T-cell (primary cell): ENCODE results near the gene SHB. TPM values are rescaled to one million over a fixed set of nuclear protein-coding genes. Genes with fewer than 3 reads are reported as not detected.

Source experiments
- ATAC-seq, 4 experiments: fragments of 200-7000 bp in 3 of 4; fragments of 150-1000 bp in 1 of 4; cut with Tn5 transposase; replicated peaks in 1 of 4; 1 replicate in 3 of 4; 2 replicates in 1 of 4; pipeline ENCODE4 v1.10.0; 2021; ENCODE audit warnings: moderate library complexity in 3 of 4, mild to moderate bottlenecking in 2 of 4, moderate number of reproducible peaks in 1 of 4
- CTCF ChIA-PET, 2 donors: fragments of 300-600 bp; sonication (Branson Sonifier 250); formaldehyde crosslinking; loops; one replicate each; lab custom pipeline; 2022; ENCODE audit warnings: antibody characterized with exemption in 2 of 2; lab: Charles Lee
- POLR2A ChIA-PET, 2 donors: fragments of 300-600 bp; sonication (Branson Sonifier 250); formaldehyde crosslinking; loops; one replicate each; lab custom pipeline; 2022; ENCODE audit warnings: antibody characterized with exemption in 2 of 2; lab: Charles Lee
- DNase-seq, 35 experiments: peaks; one replicate each; pipeline versions ENCODE4 v3.0.0 to v3.0.0-alpha.2; 2013 to 2023
- H3K27ac ChIP-seq: one replicate; pipeline ENCODE4 v1.5.1; 2013; ENCODE audit warnings: low read length
- H3K27me3 ChIP-seq, 2 experiments: replicated peaks in 1 of 2; 1 replicate in 1 of 2; 2 replicates in 1 of 2; pipeline versions ENCODE4 v1.6.1 to v1.7.0; 2013; ENCODE audit warnings: low read length in 1 of 2, mixed read lengths in 1 of 2; ENCODE audit not compliant: control insufficient read depth in 2 of 2, insufficient read depth in 2 of 2; ENCODE audit errors: extremely low read depth in 1 of 2
- H3K36me3 ChIP-seq, 2 donors: 1 replicate in 1 of 2; 2 replicates in 1 of 2; pipeline versions ENCODE4 v1.6.1 to v1.7.0; 2013; ENCODE audit warnings: low read length in 1 of 2; ENCODE audit not compliant: control insufficient read depth in 2 of 2, insufficient read depth in 1 of 2; ENCODE audit errors: extremely low read depth in 1 of 2
- H3K4me1 ChIP-seq, 2 experiments: 1 replicate in 1 of 2; 2 replicates in 1 of 2; pipeline versions ENCODE4 v1.6.1 to v1.7.0; 2013; ENCODE audit warnings: low read length in 2 of 2, mixed read lengths in 1 of 2; ENCODE audit not compliant: insufficient read depth in 2 of 2, control insufficient read depth in 1 of 2; ENCODE audit errors: extremely low read depth in 1 of 2
- H3K4me3 ChIP-seq, 2 donors: 1 replicate in 1 of 2; 2 replicates in 1 of 2; pipeline versions ENCODE4 v1.5.1 to v1.7.0; 2013; ENCODE audit warnings: mild to moderate bottlenecking in 2 of 2, low read length in 1 of 2, moderate library complexity in 1 of 2; ENCODE audit not compliant: control insufficient read depth in 1 of 2; ENCODE audit errors: extremely low read depth in 1 of 2
- H3K9me3 ChIP-seq: 2 replicates; pipeline ENCODE4 v1.7.0; 2013
- H3K27ac Mint-ChIP-seq, 2 donors: one replicate each; pipeline ENCODE4 v1.8.0; 2020 to 2021; ENCODE audit warnings: mild to moderate bottlenecking in 2 of 2, mixed read lengths in 2 of 2
- H3K27me3 Mint-ChIP-seq, 2 donors: one replicate each; pipeline ENCODE4 v1.8.0; 2021 to 2022; ENCODE audit warnings: mixed read lengths in 2 of 2
- H3K36me3 Mint-ChIP-seq: one replicate; pipeline ENCODE4 v1.8.0; 2021; ENCODE audit warnings: mixed read lengths
- H3K4me1 Mint-ChIP-seq, 3 donors: one replicate each; pipeline ENCODE4 v1.8.0; 2020 to 2022; ENCODE audit warnings: mixed read lengths in 3 of 3, mild to moderate bottlenecking in 1 of 3
- H3K4me3 Mint-ChIP-seq, 3 donors: one replicate each; pipeline ENCODE4 v1.8.0; 2020 to 2022; ENCODE audit warnings: mild to moderate bottlenecking in 3 of 3, mixed read lengths in 3 of 3, moderate library complexity in 3 of 3
- H3K9me3 Mint-ChIP-seq, 3 donors: one replicate each; pipeline ENCODE4 v1.8.0; 2020 to 2022; ENCODE audit warnings: mixed read lengths in 3 of 3
- WGBS: methylation state at CpG from one replicate; pipeline ENCODE4 v1.1.5; 2013; ENCODE audit warnings: missing lambda C conversion rate; ENCODE audit not compliant: insufficient coverage; 5-methylcytosine and 5-hydroxymethylcytosine counted together
- total RNA-seq, 35 experiments: library from RNA in 6 of 35; stranded (reverse) in 6 of 35; fragments of 120-200 nt in 1 of 35; gene quantifications; one replicate each; pipeline versions ENCODE4 v1.2.1 to v1.2.4 and lab custom pipeline; 2013 to 2026

Gene SHB
- total RNA-seq, 5 donors from 2014 or later (not counting 1 experiment from before 2014, with no cell fraction given), result 1.2 to 1.5 (median 1.3) TPM

- peaks cover 0 to 5% of the 10 kb centered on the region in 2 experiments for H3K27me3 ChIP-seq
- no peak overlapping the region for H3K4me3 Mint-ChIP-seq
- 85% methylated on average over 5 of the region's 5 CpGs for WGBS
- CTCF ChIA-PET, result no interaction called here
- POLR2A ChIA-PET, result interaction anchor here in 1 of 2 donors (0.5 kb wide), 1 partner anchor 91 kb away, joined by 4 read pairs; no protein-coding TSS in a partner anchor
- H3K27me3 Mint-ChIP-seq, result peaks cover 0 to 2% of the 10 kb centered on the region in 2 donors
- no peak overlapping the region for H3K27ac Mint-ChIP-seq
- no peaks in the 10 kb centered on the region for H3K4me1 Mint-ChIP-seq
- DNase-seq (peak in 3 of 35 experiments; percentile 8 to 16 (median 13)), ATAC-seq (peak in 3 of 4 experiments; percentile 34 to 63 (median 59))
- peaks cover 0 to 2% of the 10 kb centered on the region in 2 experiments for H3K4me1 ChIP-seq
- H3K9me3 Mint-ChIP-seq, result no peaks in the 10 kb centered on the region
- H3K27ac ChIP-seq, result no peak overlapping the region
- no peaks in the 10 kb centered on the region for H3K36me3 Mint-ChIP-seq
- H3K9me3 ChIP-seq, result no peaks in the 10 kb centered on the region
- H3K36me3 ChIP-seq, result no peaks in the 10 kb centered on the region
- H3K4me3 ChIP-seq, result no peak overlapping the region
Observed at GRCh38 chr9:37920471-37921167, 148.4 kb downstream of the SHB start.

GRCh38 chr9:37919956-37920335 is 149.1 kb downstream of the SHB start:
- Histone ChIP-seq H3K27ac (no peak overlapping the region), H3K9me3 (no peaks in the 10 kb centered on the region), H3K36me3 (no peaks in the 10 kb centered on the region), H3K27me3 (peaks cover 0 to 5% of the 10 kb centered on the region in 2 experiments), H3K4me3 (no peak overlapping the region), H3K4me1 (peaks cover 0 to 2% of the 10 kb centered on the region in 2 experiments)
- no peak overlapping the region for H3K4me3 Mint-ChIP-seq
- ATAC-seq, result no peak
- no peaks in the 10 kb centered on the region for H3K9me3 Mint-ChIP-seq
- ChIA-PET CTCF (no interaction called here), POLR2A (no interaction called here)
- H3K36me3 Mint-ChIP-seq, result no peaks in the 10 kb centered on the region
- H3K27me3 Mint-ChIP-seq, result peaks cover 0 to 2% of the 10 kb centered on the region in 2 donors
- no peak for DNase-seq
- H3K4me1 Mint-ChIP-seq, result no peaks in the 10 kb centered on the region
- 98% methylated on average over 4 of the region's 6 CpGs for WGBS
- H3K27ac Mint-ChIP-seq, result no peak overlapping the region

GRCh38 chr9:37919246-37919955 is 149.6 kb downstream of the SHB start:
- Histone ChIP-seq H3K4me3 (no peak overlapping the region), H3K27me3 (peaks cover 0 to 5% of the 10 kb centered on the region in 2 experiments), H3K9me3 (no peaks in the 10 kb centered on the region), H3K4me1 (peaks cover 0 to 2% of the 10 kb centered on the region in 2 experiments), H3K27ac (no peak overlapping the region), H3K36me3 (no peaks in the 10 kb centered on the region)
- Mint-ChIP-seq H3K27ac (no peak overlapping the region), H3K9me3 (no peaks in the 10 kb centered on the region), H3K36me3 (no peaks in the 10 kb centered on the region), H3K4me1 (no peaks in the 10 kb centered on the region), H3K27me3 (peaks cover 0 to 2% of the 10 kb centered on the region in 2 donors), H3K4me3 (no peak overlapping the region)
- ATAC-seq, result no peak
- WGBS, result 83% methylated on average over 6 of the region's 16 CpGs
- DNase-seq, result no peak
- CTCF ChIA-PET, result interaction anchor here in 1 of 2 donors (0.5 kb wide), 1 partner anchor 177 kb away, joined by 6 read pairs; no protein-coding TSS in a partner anchor
- POLR2A ChIA-PET, result no interaction called here

- Mint-ChIP-seq H3K4me1 (no peaks in the 10 kb centered on the region), H3K9me3 (no peaks in the 10 kb centered on the region), H3K27ac (no peak overlapping the region), H3K27me3 (peaks cover 0 to 2% of the 10 kb centered on the region in 2 donors), H3K36me3 (no peaks in the 10 kb centered on the region), H3K4me3 (no peak overlapping the region)
- H3K36me3 ChIP-seq, result no peaks in the 10 kb centered on the region
- peaks cover 0 to 2% of the 10 kb centered on the region in 2 experiments for H3K4me1 ChIP-seq
- no peaks in the 10 kb centered on the region for H3K9me3 ChIP-seq
- WGBS, result 78% methylated on average over 4 of the region's 6 CpGs
- CTCF ChIA-PET, result interaction anchor here in 1 of 2 donors (0.5 kb wide), 1 partner anchor 178 kb away, joined by 6 read pairs; no protein-coding TSS in a partner anchor
- no peak overlapping the region for H3K27ac ChIP-seq
- ATAC-seq (no peak), DNase-seq (no peak)
- no peak overlapping the region for H3K4me3 ChIP-seq
- H3K27me3 ChIP-seq, result peaks cover 0 to 7% of the 10 kb centered on the region in 2 experiments
- POLR2A ChIA-PET, result no interaction called here
Observed at GRCh38 chr9:37918665-37919170, 150.3 kb downstream of the SHB start.

GRCh38 chr9:37917801-37918664 is 151.0 kb downstream of the SHB start:
- DNase-seq (no peak), ATAC-seq (no peak)
- Mint-ChIP-seq H3K27ac (no peak overlapping the region), H3K4me1 (peaks cover 0 to 2% (median 0%) of the 10 kb centered on the region in 3 donors), H3K9me3 (no peaks in the 10 kb centered on the region), H3K4me3 (no peak overlapping the region), H3K36me3 (no peaks in the 10 kb centered on the region), H3K27me3 (peaks cover 0 to 2% of the 10 kb centered on the region in 2 donors)
- Histone ChIP-seq H3K4me3 (no peak overlapping the region), H3K27ac (no peak overlapping the region), H3K4me1 (peaks cover 0 to 2% of the 10 kb centered on the region in 2 experiments), H3K27me3 (peaks cover 0 to 10% of the 10 kb centered on the region in 2 experiments), H3K9me3 (no peaks in the 10 kb centered on the region), H3K36me3 (no peaks in the 10 kb centered on the region)
- WGBS, result 74% methylated on average over 19 of the region's 21 CpGs
- CTCF ChIA-PET, result no interaction called here
- POLR2A ChIA-PET, result no interaction called here
